H1 (cell line): ENCODE results near the gene TSHR. TPM values are rescaled to one million over a fixed set of nuclear protein-coding genes. Genes with fewer than 3 reads are reported as not detected.

Experiments
- CTCF ChIA-PET: fragments of 300-600 bp; sonication (Branson Sonifier 250); formaldehyde crosslinking; loops from one replicate; lab custom pipeline; 2021; ENCODE audit not compliant: partially characterized antibody; lab: Charles Lee
- POLR2A ChIA-PET: fragments of 300-600 bp; sonication (Branson Sonifier 250); formaldehyde crosslinking; loops from one replicate; lab custom pipeline; 2021; ENCODE audit warnings: inconsistent platforms; ENCODE audit not compliant: partially characterized antibody; lab: Charles Lee
- DNase-seq, 2 experiments: peaks; one replicate each; pipeline versions ENCODE4 v3.0.0 to v3.0.0-alpha.2; 2010 to 2022; ENCODE audit warnings: low spot score in 2 of 2, low read depth in 1 of 2, mixed read lengths in 1 of 2
- FAIRE-seq: peaks from 2 replicates; lab custom pipeline; 2011; peaks lifted over from hg19 to GRCh38; lab: Jason Lieb, UNC
- H2AFZ ChIP-seq: 2 replicates; pipeline ENCODE4 v1.8.1; 2012; ENCODE audit warnings: low read length, inconsistent platforms
- H2AK5ac ChIP-seq: 2 replicates; pipeline ENCODE4 v1.6.1; 2013; ENCODE audit warnings: low read depth, low read length
- H2BK120ac ChIP-seq: replicated peaks from 2 replicates; pipeline ENCODE3; 2013; ENCODE audit warnings: low read depth, low read length, inconsistent platforms
- H2BK12ac ChIP-seq: 2 replicates; pipeline ENCODE4 v1.6.1; 2013; ENCODE audit warnings: low read depth, low read length
- H2BK15ac ChIP-seq: 2 replicates; pipeline ENCODE4 v1.6.1; 2013; ENCODE audit warnings: low read length
- H2BK20ac ChIP-seq: 2 replicates; pipeline ENCODE4 v1.6.1; 2013; ENCODE audit warnings: low read length
- H2BK5ac ChIP-seq: 2 replicates; pipeline ENCODE4 v1.6.1; 2013; ENCODE audit warnings: low read depth, low read length
- H3K14ac ChIP-seq: 2 replicates; pipeline ENCODE4 v1.6.1; 2013; ENCODE audit warnings: inconsistent platforms; ENCODE audit not compliant: insufficient read length
- H3K18ac ChIP-seq: 2 replicates; pipeline ENCODE4 v1.6.1; 2013; ENCODE audit warnings: low read length; ENCODE audit errors: extremely low read depth
- H3K23ac ChIP-seq: 2 replicates; pipeline ENCODE4 v1.6.1; 2013; ENCODE audit warnings: inconsistent platforms; ENCODE audit not compliant: insufficient read length
- H3K23me2 ChIP-seq: 2 replicates; pipeline ENCODE4 v1.6.1; 2013; ENCODE audit warnings: low read depth, low read length
- H3K27ac ChIP-seq: 2 replicates; pipeline ENCODE4 v1.6.1; 2011; ENCODE audit warnings: low read depth, low read length, inconsistent platforms
- H3K27me3 ChIP-seq, 4 experiments: replicated peaks in 1 of 4; 1 replicate in 1 of 4; 2 replicates in 3 of 4; pipeline versions ENCODE4 v1.6.1 to v1.8.1; 2011 to 2013; ENCODE audit warnings: low read length in 3 of 4, mild to moderate bottlenecking in 3 of 4, inconsistent platforms in 2 of 4, mixed read lengths in 2 of 4, moderate library complexity in 1 of 4; ENCODE audit not compliant: control insufficient read depth in 3 of 4, insufficient read depth in 3 of 4; ENCODE audit errors: extremely low read depth in 1 of 4
- H3K36me3 ChIP-seq, 4 experiments: 2 replicates each; pipeline versions ENCODE4 v1.6.1 to v1.8.1; 2011 to 2013; ENCODE audit warnings: mild to moderate bottlenecking in 4 of 4, low read length in 3 of 4, moderate library complexity in 2 of 4, control low read depth in 1 of 4, inconsistent platforms in 1 of 4; ENCODE audit not compliant: insufficient read depth in 4 of 4, control insufficient read depth in 2 of 4
- H3K4ac ChIP-seq: replicated peaks from 2 replicates; pipeline ENCODE3; 2013; ENCODE audit warnings: low read length, low read depth, mixed read lengths, inconsistent platforms; ENCODE audit not compliant: insufficient read length
- H3K4me1 ChIP-seq, 4 experiments: replicated peaks in 1 of 4; 1 replicate in 1 of 4; 2 replicates in 3 of 4; pipeline versions ENCODE4 v1.6.1 to v1.8.1; 2011 to 2013; ENCODE audit warnings: low read length in 3 of 4, inconsistent platforms in 2 of 4, mixed read lengths in 1 of 4; ENCODE audit not compliant: insufficient read depth in 4 of 4, control insufficient read depth in 3 of 4
- H3K4me2 ChIP-seq, 2 experiments: 2 replicates each; pipeline versions ENCODE4 v1.6.1 to v1.8.1; 2011 to 2013; ENCODE audit warnings: low read depth in 2 of 2, low read length in 2 of 2, control low read depth in 1 of 2, inconsistent platforms in 1 of 2, mild to moderate bottlenecking in 1 of 2; ENCODE audit not compliant: insufficient read depth in 1 of 2
- H3K4me3 ChIP-seq, 4 experiments: fragments of 200-600, 300-600 bp in 1 of 4; sonication (generic), shearing (Covaris generic), sonication (Bioruptor Twin) in 1 of 4; 2 replicates each; pipeline versions ENCODE4 v1.5.1 to v1.8.1; 2011 to 2016; ENCODE audit warnings: low read length in 4 of 4, low read depth in 3 of 4, control low read depth in 2 of 4, inconsistent platforms in 2 of 4, mild to moderate bottlenecking in 2 of 4, mixed read lengths in 1 of 4, moderate library complexity in 1 of 4; ENCODE audit not compliant: insufficient read depth in 2 of 4; ENCODE audit errors: extremely low read depth in 1 of 4
- H3K56ac ChIP-seq: replicated peaks from 2 replicates; pipeline ENCODE3; 2013; ENCODE audit warnings: low read depth, mild to moderate bottlenecking, mixed read lengths, low read length, inconsistent platforms; ENCODE audit not compliant: insufficient read length
- H3K79me1 ChIP-seq: 2 replicates; pipeline ENCODE4 v1.6.1; 2013; ENCODE audit warnings: low read depth, low read length, control low read depth
- H3K79me2 ChIP-seq, 2 experiments: 2 replicates each; pipeline versions ENCODE4 v1.6.1 to v1.8.1; 2012 to 2013; ENCODE audit warnings: low read length in 2 of 2, mild to moderate bottlenecking in 2 of 2, inconsistent platforms in 1 of 2; ENCODE audit not compliant: insufficient read depth in 2 of 2, control insufficient read depth in 1 of 2
- H3K9ac ChIP-seq, 4 experiments: replicated peaks in 1 of 4; 1 replicate in 1 of 4; 2 replicates in 3 of 4; pipeline versions ENCODE4 v1.6.1 to v1.8.1; 2011 to 2013; ENCODE audit warnings: low read depth in 3 of 4, low read length in 3 of 4, control low read depth in 2 of 4, mild to moderate bottlenecking in 2 of 4, moderate library complexity in 2 of 4, inconsistent platforms in 1 of 4; ENCODE audit errors: extremely low read depth in 1 of 4
- H3K9me3 ChIP-seq, 2 experiments: 2 replicates each; pipeline versions ENCODE4 v1.6.1 to v1.8.1; 2012 to 2013; ENCODE audit warnings: mild to moderate bottlenecking in 2 of 2, moderate library complexity in 2 of 2, control low read depth in 1 of 2, inconsistent platforms in 1 of 2, low read depth in 1 of 2, low read length in 1 of 2, mixed read lengths in 1 of 2; ENCODE audit not compliant: insufficient read depth in 2 of 2
- H4K20me1 ChIP-seq, 2 experiments: replicated peaks in 1 of 2; 2 replicates each; pipeline versions ENCODE3 to v1.8.1; 2011 to 2013; ENCODE audit warnings: inconsistent platforms in 2 of 2, low read length in 2 of 2, mild to moderate bottlenecking in 1 of 2; ENCODE audit not compliant: insufficient read depth in 2 of 2, control insufficient read depth in 1 of 2
- H4K5ac ChIP-seq: 2 replicates; pipeline ENCODE4 v1.6.1; 2013; ENCODE audit warnings: low read length, low read depth, mixed read lengths, inconsistent platforms; ENCODE audit not compliant: insufficient read length
- H4K8ac ChIP-seq: 2 replicates; pipeline ENCODE4 v1.8.0; 2013; ENCODE audit warnings: mild to moderate bottlenecking, moderate library complexity, low read length, inconsistent platforms; ENCODE audit not compliant: insufficient read depth; ENCODE audit errors: extremely low read depth
- H4K91ac ChIP-seq: replicated peaks from 2 replicates; pipeline ENCODE3; 2013; ENCODE audit warnings: low read length, mixed read lengths, inconsistent platforms; ENCODE audit not compliant: insufficient read length
- TBP ChIP-seq: IDR thresholded peaks from 2 replicates; pipeline ENCODE4 v1.6.1; 2011; ENCODE audit warnings: low read depth, low read length, improper control_type of control experiment
- WGBS, 2 experiments: shearing (Covaris generic) in 1 of 2; methylation state at CpG; one replicate each; pipeline versions ENCODE4 v1.1.6 to v1.1.7; 2013 to 2015; ENCODE audit warnings: low lambda C conversion rate in 2 of 2, mixed read lengths in 2 of 2, inconsistent platforms in 1 of 2, low coverage in 1 of 2, missing lambda C conversion rate in 1 of 2; ENCODE audit not compliant: insufficient replicate concordance in 2 of 2, insufficient coverage in 1 of 2, insufficient read length in 1 of 2; ENCODE audit errors: extremely low coverage in 1 of 2, missing lambda C conversion rate in 1 of 2; 5-methylcytosine and 5-hydroxymethylcytosine counted together
- polyA plus RNA-seq, 7 experiments: library from polyadenylated mRNA; depleted of rRNA in 3 of 7; stranded (reverse) in 5 of 7; unstranded in 2 of 7; fragments of >200 nt in 5 of 7; fragments of 200-250 nt in 2 of 7; gene quantifications; 1 replicate in 5 of 7; 2 replicates in 1 of 7; 4 replicates in 1 of 7; pipeline versions ENCODE4 v1.2.1 to v1.2.3, GENCODE V29; 2011 to 2013; ENCODE audit warnings: missing spikeins in 2 of 7, mixed read lengths in 2 of 7
- total RNA-seq: library from RNA; stranded (reverse); fragmentation: NEBNext Ultra II Directional; extraction: Animal tissue kit (Norgen Biotek cat#: 25700); gene quantifications from 2 replicates; pipeline ENCODE4 v1.2.1, GENCODE V29; 2021

The TSHR gene
- total and polyA plus RNA-seq, 2 of the 8 experiments (the other 6 are each of a cell fraction or from before 2014, with no cell fraction given): 0.27 TPM; not detected in 1

DNA sequence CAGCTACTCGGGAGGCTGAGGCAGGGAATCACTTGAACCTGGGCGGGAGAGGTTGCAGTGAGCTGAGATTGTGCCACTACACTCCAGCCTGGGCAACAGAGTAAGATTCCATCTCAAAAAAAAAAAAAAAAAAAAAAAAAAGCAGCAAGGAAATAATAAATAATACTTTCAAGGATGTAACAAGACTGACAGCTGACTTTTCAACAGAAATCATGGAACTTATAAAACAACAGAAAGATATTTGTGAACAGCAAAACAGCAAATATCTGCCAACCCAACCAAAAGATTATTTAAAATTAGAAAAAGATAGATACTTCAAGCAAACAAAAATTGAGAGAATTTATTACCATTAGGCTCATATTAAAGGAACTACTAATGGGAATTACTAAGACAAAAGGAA is 115.1 kb downstream of the TSHR start:
- no peak overlapping the region for H3K18ac ChIP-seq
- 84% methylated on average over 2 of the region's 2 CpGs; no CpG with 5 or more reads in 1 of the 2 experiments for WGBS, 2 experiments
- H2AK5ac ChIP-seq: no peak overlapping the region
- no peak overlapping the region for H3K56ac ChIP-seq
- H3K23me2 ChIP-seq: no peaks in the 10 kb centered on the region
- no peak overlapping the region for H2BK20ac ChIP-seq
- H3K27ac ChIP-seq: no peak overlapping the region
- no peaks in the 10 kb centered on the region for H3K79me2 ChIP-seq
- H4K20me1 ChIP-seq: no peaks in the 10 kb centered on the region
- ChIA-PET CTCF (interaction anchor here (1.0 to 1.4 kb wide), 2 partner anchors 92 to 93 kb away, joined by 3 to 4 read pairs; no protein-coding TSS in a partner anchor), POLR2A (no interaction called here)
- H3K9me3 ChIP-seq: no peaks in the 10 kb centered on the region; a peak in 1 of 4 replicates
- no peak overlapping the region for H4K91ac ChIP-seq
- H3K14ac ChIP-seq: no peak overlapping the region
- H3K23ac ChIP-seq: no peak overlapping the region
- no peak overlapping the region for H3K4me3 ChIP-seq
- H4K8ac ChIP-seq: no peak overlapping the region
- no peak for TF ChIP-seq TBP
- no peak overlapping the region for H2BK15ac ChIP-seq
- no peak overlapping the region for H4K5ac ChIP-seq
- no peak overlapping the region for H3K9ac ChIP-seq
- FAIRE-seq: no peak
- no peak overlapping the region for H2BK120ac ChIP-seq
- no peaks in the 10 kb centered on the region for H3K27me3 ChIP-seq
- no peak overlapping the region for H2AFZ ChIP-seq
- no peak overlapping the region for H2BK5ac ChIP-seq
- no peak overlapping the region for H2BK12ac ChIP-seq
- no peaks in the 10 kb centered on the region for H3K36me3 ChIP-seq
- no peak overlapping the region for H3K4ac ChIP-seq
- H3K4me1 ChIP-seq: no peaks in the 10 kb centered on the region
- DNase-seq: no peak
- H3K4me2 ChIP-seq: no peak overlapping the region
- H3K79me1 ChIP-seq: no peaks in the 10 kb centered on the region
